K562 (cell line): ENCODE measurements around the gene TMCO1. TPM values are rescaled to one million over a fixed set of nuclear protein-coding genes. Genes with fewer than 3 reads are reported as not detected.

ENCODE experiments used
- CEBPG ChIP-seq, 3 experiments: fragments of 200-800 bp in 1 of 3; sonication (Bioruptor generic) in 1 of 3; sonication (generic) in 1 of 3; formaldehyde crosslinking in 1 of 3; IDR thresholded peaks in 2 of 3; conservative IDR thresholded peaks in 1 of 3; 2 replicates each; pipeline versions ENCODE4 v1.6.1 to v1.8.0; 2016 to 2022; ENCODE audit warnings: missing compliant biosample characterization in 2 of 3, missing genetic modification characterization in 2 of 3, mild to moderate bottlenecking in 1 of 3, missing genetic modification reagents in 1 of 3
- FOXA1 ChIP-seq: fragments of 450-650 bp; IDR thresholded peaks from 2 replicates; pipeline ENCODE4 v1.6.1; 2016; ENCODE audit warnings: mild to moderate bottlenecking, borderline replicate concordance
- HMG20A ChIP-seq: fragments of 450-650 bp; formaldehyde crosslinking; conservative IDR thresholded peaks from 2 replicates; pipeline ENCODE4 v1.4.0; 2020; ENCODE audit warnings: mild to moderate bottlenecking, mixed read lengths
- HNRNPLL ChIP-seq: fragments of 200-400 bp; formaldehyde crosslinking; IDR thresholded peaks from 2 replicates; pipeline ENCODE4 v1.6.1; 2017; ENCODE audit warnings: low read length, low read depth, mild to moderate bottlenecking; ENCODE audit not compliant: poor library complexity, severe bottlenecking
- JUN ChIP-seq, 2 experiments: sonication (generic) in 1 of 2; formaldehyde crosslinking in 1 of 2; IDR thresholded peaks; 2 replicates each; pipeline versions ENCODE4 v1.6.1 to v1.8.0; 2012 to 2022; ENCODE audit warnings: borderline replicate concordance in 2 of 2, mild to moderate bottlenecking in 2 of 2, improper control_type of control experiment in 1 of 2, low read depth in 1 of 2, low read length in 1 of 2, missing genetic modification reagents in 1 of 2
- LARP7 ChIP-seq: fragments of 450-650 bp; IDR thresholded peaks from 2 replicates; pipeline ENCODE4 v1.6.1; 2016
- MCM7 ChIP-seq, 2 experiments: fragments of 450-650 bp; IDR thresholded peaks; 2 replicates each; pipeline ENCODE4 v1.6.1; 2016 to 2018
- MIER1 ChIP-seq: fragments of 450-650 bp; IDR thresholded peaks from 2 replicates; pipeline ENCODE4 v1.6.1; 2016; ENCODE audit warnings: antibody characterized with exemption, mild to moderate bottlenecking, low read depth
- NCOA4 ChIP-seq: fragments of 450-650 bp; IDR thresholded peaks from 2 replicates; pipeline ENCODE4 v1.6.1; 2018; ENCODE audit warnings: mild to moderate bottlenecking; ENCODE audit not compliant: partially characterized antibody
- NEUROD1 ChIP-seq: fragments of 150-350 bp; IDR thresholded peaks from 2 replicates; pipeline ENCODE4 v1.6.1; 2014; ENCODE audit warnings: borderline replicate concordance, low read length, low read depth; ENCODE audit not compliant: partially characterized antibody
- PHF20 ChIP-seq: fragments of 450-650 bp; IDR thresholded peaks from 2 replicates; pipeline ENCODE4 v1.6.1; 2018; ENCODE audit not compliant: partially characterized antibody
- PHF8 ChIP-seq: fragments of 200-600 bp; sonication (generic); IDR thresholded peaks from 2 replicates; pipeline ENCODE4 v1.6.1; 2012; ENCODE audit warnings: mixed run types, mild to moderate bottlenecking, inconsistent platforms, low read length, moderate library complexity, borderline replicate concordance
- PML ChIP-seq: IDR thresholded peaks from 2 replicates; pipeline ENCODE4 v1.6.1; 2012; ENCODE audit warnings: low read length, inconsistent platforms
- PURB ChIP-seq: sonication (generic); formaldehyde crosslinking; IDR thresholded peaks from 2 replicates; pipeline ENCODE4 v1.9.0; 2021; ENCODE audit warnings: low read depth, mild to moderate bottlenecking, missing genetic modification reagents
- RBM25 ChIP-seq: fragments of 200-400 bp; formaldehyde crosslinking; IDR thresholded peaks from 2 replicates; pipeline ENCODE4 v1.6.1; 2018; ENCODE audit warnings: low read length, low read depth, moderate library complexity; ENCODE audit not compliant: severe bottlenecking
- RFX7 ChIP-seq: fragments of 250-450 bp; sonication (Bioruptor Pico); IDR thresholded peaks from 2 replicates; pipeline ENCODE4 v1.5.1; 2021; ENCODE audit warnings: mild to moderate bottlenecking
- TEAD1 ChIP-seq, 2 experiments: fragments of 450-650 bp in 1 of 2; sonication (generic) in 1 of 2; formaldehyde crosslinking; IDR thresholded peaks; 2 replicates each; pipeline versions ENCODE4 v1.4.0 to v1.8.0; 2020 to 2022; ENCODE audit warnings: mild to moderate bottlenecking in 2 of 2, missing genetic modification reagents in 1 of 2
- ZNF436 ChIP-seq: fragments of 250-450, 450-650 bp; sonication (Bioruptor Pico); formaldehyde crosslinking; IDR thresholded peaks from 2 replicates; pipeline ENCODE4 v1.7.0; 2020; ENCODE audit warnings: mild to moderate bottlenecking
- polyA plus RNA-seq, 8 experiments: library from polyadenylated mRNA; depleted of rRNA in 4 of 8; stranded (reverse) in 5 of 8; unstranded in 3 of 8; fragments of >200 nt; fragmentation: Nextera tagmentation in 2 of 8; fragmentation: Illumina TruSeq in 1 of 8; extraction: Ambion mirVana in 2 of 8; extraction: Trizol in 1 of 8; gene quantifications; 2 replicates each; pipeline versions ENCODE4 v1.2.1 to v1.2.3, GENCODE V29; 2011 to 2014; ENCODE audit warnings: inconsistent platforms in 1 of 8, missing spikeins in 1 of 8
- total RNA-seq, 7 experiments: library from RNA; depleted of rRNA in 6 of 7; stranded (reverse); fragments of >200 nt in 6 of 7; fragmentation: Illumina TruSeq in 2 of 7; extraction: Trizol in 2 of 7; gene quantifications; 2 replicates each; pipeline versions ENCODE4 v1.2.1 to v1.2.3, GENCODE V29; 2011 to 2021; ENCODE audit warnings: low replicate concordance in 1 of 7
- TF ChIP-seq, protein P1 (sequence below), 2 experiments: fragments of 450-650 bp in 1 of 2; sonication (generic) in 1 of 2; formaldehyde crosslinking; conservative IDR thresholded peaks; 2 replicates each; pipeline versions ENCODE4 v1.4.0 to v1.8.1; 2020 to 2022; ENCODE audit warnings: mild to moderate bottlenecking in 1 of 2, missing genetic modification reagents in 1 of 2
- TF ChIP-seq, protein P2 (sequence below): fragments of 250-450 bp; sonication (Bioruptor Pico); IDR thresholded peaks from 2 replicates; pipeline ENCODE4 v1.4.0; 2020; ENCODE audit warnings: borderline replicate concordance

TMCO1 gene
- total and polyA plus RNA-seq, 9 of the 15 experiments (the other 6 are each of a cell fraction or from before 2014, with no cell fraction given) = 69.3 to 561 (median 175) TPM

DNA sequence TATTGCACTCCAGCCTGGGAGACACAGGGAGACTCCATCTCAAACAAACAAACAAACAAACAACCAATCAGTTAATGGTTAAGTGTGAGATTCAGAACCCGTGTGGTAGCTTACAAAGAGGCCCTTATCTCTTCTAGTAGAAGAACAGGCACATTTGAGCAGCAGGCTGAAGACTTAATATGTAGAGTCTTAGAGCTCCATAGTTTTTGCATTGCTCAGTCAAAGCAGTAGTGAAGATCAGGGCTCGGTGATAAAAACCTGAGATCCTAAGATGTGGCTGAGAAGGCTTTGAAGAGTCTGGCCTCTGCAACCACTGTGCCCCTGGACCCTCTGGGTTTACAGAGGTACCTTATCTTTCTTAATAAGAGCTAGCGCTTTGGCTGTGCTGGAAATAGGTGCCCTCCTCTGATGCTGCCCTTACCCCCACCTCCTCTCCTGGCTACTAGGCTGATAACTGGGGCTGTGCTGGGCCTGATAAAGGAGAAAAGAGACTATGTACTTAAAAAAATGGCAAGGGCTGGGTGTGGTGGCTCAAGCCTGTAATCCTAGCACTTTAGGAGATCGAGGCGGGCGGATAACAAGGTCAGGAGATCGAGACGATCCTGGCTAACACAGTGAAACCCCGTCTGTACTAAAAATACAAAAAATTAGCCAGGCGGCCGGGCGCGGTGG is 48.3 kb upstream of the TMCO1 start (continued):
- TF ChIP-seq, protein P1, sequence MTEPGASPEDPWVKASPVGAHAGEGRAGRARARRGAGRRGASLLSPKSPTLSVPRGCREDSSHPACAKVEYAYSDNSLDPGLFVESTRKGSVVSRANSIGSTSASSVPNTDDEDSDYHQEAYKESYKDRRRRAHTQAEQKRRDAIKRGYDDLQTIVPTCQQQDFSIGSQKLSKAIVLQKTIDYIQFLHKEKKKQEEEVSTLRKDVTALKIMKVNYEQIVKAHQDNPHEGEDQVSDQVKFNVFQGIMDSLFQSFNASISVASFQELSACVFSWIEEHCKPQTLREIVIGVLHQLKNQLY (CRISPR knock-in tag; conservative IDR thresholded peaks at IDR 0.05) = no peak
- TF ChIP-seq MCM7 (IDR thresholded peaks at IDR 0.05) (no peak), NEUROD1 (peak; percentile 33), PHF8 (no peak), LARP7 (no peak), MIER1 (0 out of 2 replicates have a peak, but pooled peaks have one; percentile 20), JUN (IDR thresholded peaks at IDR 0.05; ENCODE audit: borderline replicate concordance, low read depth, low read length) (no peak), JUN (CRISPR knock-in tag; IDR thresholded peaks at IDR 0.05; ENCODE audit: borderline replicate concordance) (no peak), TEAD1 (CRISPR knock-in tag; IDR thresholded peaks at IDR 0.05) (no peak), PML (peak; percentile 57), ZNF436 (CRISPR knock-in tag) (no peak), RBM25 (no peak), HMG20A (CRISPR knock-in tag) (no peak), FOXA1 (no peak), PURB (CRISPR knock-in tag) (no peak), HNRNPLL (no peak), PHF20 (no peak), CEBPG (CRISPR knock-in tag; IDR thresholded peaks at IDR 0.05) (no peak), CEBPG (tag; conservative IDR thresholded peaks at IDR 0.05 in 1 of 2, IDR thresholded peaks at IDR 0.05 in 1 of 2) (no peak), RFX7 (CRISPR knock-in tag) (no peak), NCOA4 (no peak)
- TF ChIP-seq, protein P2, sequence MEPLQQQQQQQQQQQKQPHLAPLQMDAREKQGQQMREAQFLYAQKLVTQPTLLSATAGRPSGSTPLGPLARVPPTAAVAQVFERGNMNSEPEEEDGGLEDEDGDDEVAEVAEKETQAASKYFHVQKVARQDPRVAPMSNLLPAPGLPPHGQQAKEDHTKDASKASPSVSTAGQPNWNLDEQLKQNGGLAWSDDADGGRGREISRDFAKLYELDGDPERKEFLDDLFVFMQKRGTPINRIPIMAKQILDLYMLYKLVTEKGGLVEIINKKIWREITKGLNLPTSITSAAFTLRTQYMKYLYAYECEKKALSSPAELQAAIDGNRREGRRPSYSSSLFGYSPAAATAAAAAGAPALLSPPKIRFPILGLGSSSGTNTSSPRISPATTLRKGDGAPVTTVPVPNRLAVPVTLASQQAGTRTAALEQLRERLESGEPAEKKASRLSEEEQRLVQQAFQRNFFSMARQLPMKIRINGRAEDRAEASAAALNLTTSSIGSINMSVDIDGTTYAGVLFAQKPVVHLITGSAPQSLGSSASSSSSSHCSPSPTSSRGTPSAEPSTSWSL (CRISPR knock-in tag) = no peak
